Coronary artery (tissue), 2 donors: ENCODE measurements around the gene TMEM63C.

ENCODE experiments used
- DNase-seq: peaks from one replicate; pipeline ENCODE4 v3.0.0-alpha.2; 2017; ENCODE audit warnings: low spot score
- H3K27ac ChIP-seq, 2 donors: fragments of 200-600 bp; sonication (generic); one replicate each; pipeline ENCODE4 v1.5.1; 2016 to 2019
- H3K4me3 ChIP-seq: fragments of 200-600 bp; sonication (generic); 2 replicates; pipeline ENCODE4 v1.5.1; 2016; ENCODE audit warnings: mild to moderate bottlenecking, moderate library complexity
- CTCF ChIP-seq: fragments of 200-600 bp; sonication (generic); IDR thresholded peaks from one replicate; pipeline ENCODE4 v1.5.1; 2019; ENCODE audit warnings: antibody characterized with exemption

Gene TMEM63C

GRCh38 chr14:77301103-77301502, 119.5 kb downstream of the TMEM63C start:
- DNase-seq: no peak
- peak; percentile 42 for TF ChIP-seq CTCF

GRCh38 chr14:77302926-77303325, 121.3 kb downstream of the TMEM63C start:
- no peak for TF ChIP-seq CTCF
- no peak overlapping the region for H3K4me3 ChIP-seq
- H3K27ac ChIP-seq: peak overlapping the region in 1 of 2 donors; percentile 61
- no peak for DNase-seq

More at GRCh38 chr14:77301103-77301502, 119.5 kb downstream of the TMEM63C start:
- no peak overlapping the region for H3K27ac ChIP-seq
- no peak overlapping the region for H3K4me3 ChIP-seq

- peak overlapping the region in 1 of 2 donors; percentile 61 for H3K27ac ChIP-seq
Measured at GRCh38 chr14:77303417-77304156, 122.0 kb downstream of the TMEM63C start.

GRCh38 chr14:77305696-77306095, 124.1 kb downstream of the TMEM63C start:
- Histone ChIP-seq H3K4me3 (no peak overlapping the region), H3K27ac (peak overlapping the region in 1 of 2 donors; percentile 76)
- no peak for TF ChIP-seq CTCF
- no peak for DNase-seq

More at GRCh38 chr14:77303417-77304156, 122.0 kb downstream of the TMEM63C start:
- no peak for DNase-seq
- TF ChIP-seq CTCF: no peak
- no peak overlapping the region for H3K4me3 ChIP-seq

- DNase-seq: no peak
- no peak for TF ChIP-seq CTCF
- Histone ChIP-seq H3K27ac (peak overlapping the region; percentile 61 to 76), H3K4me3 (no peak overlapping the region)
Measured at GRCh38 chr14:77306416-77306815, 124.8 kb downstream of the TMEM63C start.

- Histone ChIP-seq H3K27ac (peak overlapping the region; percentile 61 to 76), H3K4me3 (peak overlapping the region; percentile 8)
- DNase-seq: no peak
- no peak for TF ChIP-seq CTCF
Measured at GRCh38 chr14:77306851-77307496, 125.4 kb downstream of the TMEM63C start.
